ENCODE data around the gene RBP4. TPM values are rescaled to one million over a fixed set of nuclear protein-coding genes. Genes with fewer than 3 reads are reported as not detected.

Gene RBP4
- polyA plus RNA-seq, 3 donors: 0.25 to 0.64 TPM; not detected in 1

- Mint-ChIP-seq H3K27ac (no peak overlapping the region), H3K36me3 (peaks cover 0 to 5% of the 10 kb centered on the region in 2 donors), H3K27me3 (ENCODE audit: low read depth in 3 of 3) (peaks cover 36 to 40% (median 37%) of the 10 kb centered on the region in 3 donors), H3K4me3 (no peak overlapping the region), H3K9me3 (peaks cover 0 to 6% (median 0%) of the 10 kb centered on the region in 7 donors), H3K4me1 (peaks cover 8% of the 10 kb centered on the region)
- H3K27me3 ChIP-seq (ENCODE audit: control insufficient read depth in 2 of 2, insufficient read depth in 2 of 2, low read length in 2 of 2): peaks cover 21 to 36% of the 10 kb centered on the region in 2 donors
- no peak for DNase-seq
- H3K4me1 ChIP-seq (ENCODE audit: control insufficient read depth in 1 of 2, insufficient read depth in 2 of 2, low read length in 2 of 2): peaks cover 7 to 16% of the 10 kb centered on the region in 2 donors
- H3K9me3 ChIP-seq (replicated peaks in 1 of 2; ENCODE audit: control insufficient read depth in 1 of 2, insufficient read depth in 1 of 2, low read length in 2 of 2): peaks cover 0 to 10% of the 10 kb centered on the region in 2 donors
- H4K20me1 ChIP-seq (ENCODE audit: insufficient read depth, low read length): no peaks in the 10 kb centered on the region
- TF ChIP-seq CTCF (IDR thresholded peaks at IDR 0.05): no peak
- no peak overlapping the region for H2AFZ ChIP-seq (ENCODE audit: insufficient read depth, low read depth, low read length, poor library complexity, severe bottlenecking)
- intact Hi-C loops (cut with micrococcal nuclease): no loop called here
- H3K4me2 ChIP-seq (replicated peaks; ENCODE audit: extremely low read depth, low read length, poor library complexity, severe bottlenecking): no peak overlapping the region
- H3K9ac ChIP-seq (ENCODE audit: insufficient read depth, low read length, poor library complexity, severe bottlenecking): no peak overlapping the region
- H3K27ac ChIP-seq (ENCODE audit: low read depth in 1 of 2, low read length in 2 of 2): no peak overlapping the region
- no peaks in the 10 kb centered on the region for H3K79me2 ChIP-seq (ENCODE audit: insufficient read depth, low read length)
- H3K4me3 ChIP-seq (replicated peaks in 1 of 3; ENCODE audit: low read depth in 2 of 3, low read length in 3 of 3): no peak overlapping the region
- H3K36me3 ChIP-seq (replicated peaks in 1 of 2; ENCODE audit: control insufficient read depth in 1 of 2, insufficient read depth in 2 of 2, low read length in 2 of 2): no peaks in the 10 kb centered on the region
- no CpG with 5 or more reads among the region's 5 CpGs for WGBS (ENCODE audit: insufficient coverage)
Measured at GRCh38 chr10:93598157-93598556, 2.9 kb downstream of the RBP4 start.

GRCh38 chr10:93597075-93597599 lies 3.9 kb downstream of the RBP4 start:
- H3K4me3 Mint-ChIP-seq: no peak overlapping the region
- H3K36me3 Mint-ChIP-seq: peaks cover 0 to 5% of the 10 kb centered on the region in 2 donors
- WGBS (ENCODE audit: insufficient coverage): no CpG with 5 or more reads among the region's 1 CpG

More at GRCh38 chr10:93597075-93597599, 3.9 kb downstream of the RBP4 start:
- peaks cover 0 to 2% of the 10 kb centered on the region in 2 donors for H3K9me3 ChIP-seq (replicated peaks in 1 of 2; ENCODE audit: control insufficient read depth in 1 of 2, insufficient read depth in 1 of 2, low read length in 2 of 2)
- DNase-seq: no peak
- no peak for TF ChIP-seq CTCF (IDR thresholded peaks at IDR 0.05)
- peaks cover 7 to 16% of the 10 kb centered on the region in 2 donors for H3K4me1 ChIP-seq (ENCODE audit: control insufficient read depth in 1 of 2, insufficient read depth in 2 of 2, low read length in 2 of 2)
- Mint-ChIP-seq H3K27ac (no peak overlapping the region), H3K9me3 (peaks cover 0 to 6% (median 0%) of the 10 kb centered on the region in 7 donors), H3K4me1 (peaks cover 8% of the 10 kb centered on the region), H3K27me3 (ENCODE audit: low read depth in 3 of 3) (peaks cover 26 to 29% (median 27%) of the 10 kb centered on the region in 3 donors)
- no peaks in the 10 kb centered on the region for H3K36me3 ChIP-seq (replicated peaks in 1 of 2; ENCODE audit: control insufficient read depth in 1 of 2, insufficient read depth in 2 of 2, low read length in 2 of 2)
- H4K20me1 ChIP-seq (ENCODE audit: insufficient read depth, low read length): no peaks in the 10 kb centered on the region
- no peak overlapping the region for H3K4me2 ChIP-seq (replicated peaks; ENCODE audit: extremely low read depth, low read length, poor library complexity, severe bottlenecking)
- no peak overlapping the region for H2AFZ ChIP-seq (ENCODE audit: insufficient read depth, low read depth, low read length, poor library complexity, severe bottlenecking)
- no peak overlapping the region for H3K9ac ChIP-seq (ENCODE audit: insufficient read depth, low read length, poor library complexity, severe bottlenecking)
- H3K27ac ChIP-seq (ENCODE audit: low read depth in 1 of 2, low read length in 2 of 2): no peak overlapping the region
- H3K4me3 ChIP-seq (replicated peaks in 1 of 3; ENCODE audit: low read depth in 2 of 3, low read length in 3 of 3): no peak overlapping the region
- H3K79me2 ChIP-seq (ENCODE audit: insufficient read depth, low read length): no peaks in the 10 kb centered on the region
- peaks cover 12 to 26% of the 10 kb centered on the region in 2 donors for H3K27me3 ChIP-seq (ENCODE audit: control insufficient read depth in 2 of 2, insufficient read depth in 2 of 2, low read length in 2 of 2)
- intact Hi-C loops (cut with micrococcal nuclease): no loop called here
